Heart left ventricle (tissue), 16 donors: ENCODE results near the gene NUDC. TPM values are rescaled to one million over a fixed set of nuclear protein-coding genes. Genes with fewer than 3 reads are reported as not detected.
"Not testable (repeated sequence)": the region's sequence is repeated elsewhere in the genome, so short reads cannot be mapped to it uniquely, and the experiment has no call there.

Experiments
- ATAC-seq, 4 donors: fragments of 200-7000 bp; cut with Tn5 transposase; one replicate each; pipeline ENCODE4 v1.9.1; 2020 to 2022; ENCODE audit warnings: moderate library complexity in 4 of 4, mild to moderate bottlenecking in 3 of 4, moderate number of reproducible peaks in 1 of 4
- DNase-seq, 5 donors: peaks; one replicate each; pipeline ENCODE4 v3.0.0-alpha.2; 2020
- H3K27ac ChIP-seq, 12 donors: fragments of 200-600 bp; sonication (generic) in 4 of 12; one replicate each; pipeline versions ENCODE4 v1.5.0 to v1.8.0; 2016 to 2022; ENCODE audit warnings: mild to moderate bottlenecking in 2 of 12
- H3K27me3 ChIP-seq, 9 donors: fragments of 200-600 bp; sonication (generic) in 2 of 9; one replicate each; pipeline versions ENCODE4 v1.5.1 to v1.8.0; 2016 to 2022; ENCODE audit warnings: mild to moderate bottlenecking in 3 of 9
- H3K36me3 ChIP-seq, 9 donors: fragments of 200-600 bp; sonication (generic) in 2 of 9; one replicate each; pipeline versions ENCODE4 v1.5.0 to v1.8.0; 2018 to 2022; ENCODE audit warnings: mild to moderate bottlenecking in 2 of 9
- H3K4me1 ChIP-seq, 12 donors: fragments of 200-600 bp; sonication (generic) in 4 of 12; one replicate each; pipeline versions ENCODE4 v1.5.0 to v1.8.0; 2016 to 2022; ENCODE audit warnings: mild to moderate bottlenecking in 3 of 12
- H3K4me3 ChIP-seq, 12 donors: fragments of 200-600 bp; sonication (generic) in 4 of 12; one replicate each; pipeline versions ENCODE4 v1.5.0 to v1.8.0; 2017 to 2022; ENCODE audit warnings: mild to moderate bottlenecking in 9 of 12, moderate library complexity in 4 of 12
- H3K9me3 ChIP-seq, 12 donors: fragments of 200-600 bp; sonication (generic) in 4 of 12; one replicate each; pipeline versions ENCODE4 v1.5.0 to v1.8.0; 2016 to 2022; ENCODE audit warnings: mild to moderate bottlenecking in 1 of 12
- CTCF ChIP-seq, 12 donors: fragments of 200-600 bp; sonication (generic) in 4 of 12; IDR thresholded peaks; one replicate each; pipeline versions ENCODE4 v1.5.0 to v1.8.0; 2018 to 2022; ENCODE audit warnings: antibody characterized with exemption in 12 of 12, mild to moderate bottlenecking in 5 of 12
- POLR2A ChIP-seq, 2 donors: fragments of 450-650 bp; IDR thresholded peaks; one replicate each; pipeline ENCODE4 v1.6.1; 2017; ENCODE audit warnings: antibody characterized with exemption in 2 of 2, mild to moderate bottlenecking in 2 of 2, moderate library complexity in 2 of 2
- WGBS, 4 donors: extraction: QIAGEN DNeasy Blood & Tissue Kit in 2 of 4; methylation state at CpG; one replicate each; pipeline versions ENCODE4 v1.1.5 to v1.1.7; 2013 to 2018; 5-methylcytosine and 5-hydroxymethylcytosine counted together
- intact Hi-C, 10 donors: fragments of 100-400 bp; cut with DNase I; formaldehyde crosslinking; loops; one replicate each; pipeline versions ENCODE4 v1.11.1 to v1.14.2; 2022
- long read RNA-seq, 3 donors: library from polyadenylated mRNA; unstranded; transcript quantifications; one replicate each; pipeline ENCODE4 v2.0.0, GENCODE V29; 2020 to 2021
- polyA plus RNA-seq, 2 donors: library from polyadenylated mRNA; stranded (reverse); fragments of 200-250 nt; gene quantifications; one replicate each; pipeline ENCODE4 v1.2.3, GENCODE V29; 2013
- total RNA-seq, 9 donors: library from RNA; depleted of rRNA in 2 of 9; stranded (reverse); fragments of >200 nt in 2 of 9; fragmentation: NEBNext Ultra II Directional in 3 of 9; extraction: Animal tissue kit (Norgen Biotek cat#: 25700) in 3 of 9; gene quantifications; one replicate each; pipeline versions ENCODE4 v1.1.0 to v1.2.4, GENCODE V29; 2016 to 2023
- donor health status: ischemic (EF 13 %, LVEDD 7.1; RV severe dilation, severe dysfunction).
- donor health status: healthy with polysubstance abuse.
- donor health status: DM: no; HTN: yes; CAD: no.
- donor health status: DM: no; HTN: no; CAD: no.
- donor health status: ischemic (EF 25% LVEDD 6.9; RV normal size, moderate dysfunction).
- donor health status: ischemic (EF 25% LVEDD 5.7; RV mildly dilated, moderate dysfunction).
- donor health status: healthy.
- donor health status: DM: yes; HTN: yes; CAD: no.
- donor health status: ischemic (EF 35%, LVEDD 5.7; RV mildly dilated, moderate dysfunction).
- donor health status: nonischemic (EF 11% LVEDD 7.7; RV severe dilation, severe dysfunction).
- donor health status: DM: yes; HTN: yes; CAD: no.
- donor health status: PGD.
- donor health status: ischemic (EF 29% LVEDD 5.4; RV normal size, mild dysfunction).
- donor health status: nonischemic (EF 23%, LVEDD 6.1; RV moderate dilation, normal function).

Gene NUDC
- total RNA-seq (10 to 100 TPM; 53.6 to 78.6 (median 57.4) TPM), polyA plus RNA-seq (10 to 100 TPM; 69.7 to 99.6 TPM)
- long read RNA-seq, donor 1, transcript NUDC-201 (9 exons, 1,800 nt): major isoform, 235 of 247 reads
- long read RNA-seq, donor 1, partial matches to known transcripts: 3 of 247 reads
- long read RNA-seq, donor 1, other reads (novel, unspliced or antisense): 8 of 247 reads
- long read RNA-seq, donor 2, transcript NUDC-201 (9 exons, 1,800 nt): major isoform, 1,157 of 1,210 reads
- long read RNA-seq, donor 2, partial matches to known transcripts: 9 of 1,210 reads
- long read RNA-seq, donor 2, other reads (novel, unspliced or antisense): 44 of 1,210 reads
- long read RNA-seq, donor 3, transcript NUDC-201 (9 exons, 1,800 nt): major isoform, 230 of 249 reads
- long read RNA-seq, donor 3, partial matches to known transcripts: 6 of 249 reads
- long read RNA-seq, donor 3, other reads (novel, unspliced or antisense): 13 of 249 reads

GRCh38 chr1:26921540-26922430 lies at the start of gene NUDC:
Gene NUDC, plus strand, starts transcription at chr1:26921743. Its CDS starts 106 bp downstream, at chr1:26921849.
- Histone ChIP-seq H3K27me3 (no peaks in the 10 kb centered on the region), H3K36me3 (peaks cover 0 to 37% (median 31%) of the 10 kb centered on the region in 9 donors), H3K4me3 (peak within 1 kb of the TSS; percentile 80 to 100 (median 96)), H3K27ac (peak within 1 kb of the TSS in 11 of 12 donors; percentile 72 to 94 (median 89)), H3K9me3 (no peaks in the 10 kb centered on the region), H3K4me1 (peaks cover 0 to 25% (median 17%) of the 10 kb centered on the region in 12 donors)
- WGBS, 4 donors: 1% methylated on average over 37 to 83 of the region's 83 CpGs
- DNase-seq (peak; percentile 97 to 98 (median 98)), ATAC-seq (peak; percentile 99 to 100 (median 99))
- TF ChIP-seq CTCF (IDR thresholded peaks at IDR 0.05): peak in 1 of 12 donors; percentile 2
- TF ChIP-seq POLR2A (IDR thresholded peaks at IDR 0.05): peak in 1 of 2 donors; percentile 91
- intact Hi-C loops: loop anchor here in 1 of 10 donors (2.0 kb wide), 1 partner anchor 15 kb away; no protein-coding TSS in a partner anchor

GRCh38 chr1:26873097-26873496 lies 48.4 kb upstream of the NUDC start:
- peaks cover 0 to 35% (median 17%) of the 10 kb centered on the region in 9 donors for H3K36me3 ChIP-seq
- H3K27ac ChIP-seq, H3K27me3 ChIP-seq, H3K4me3 ChIP-seq, H3K4me1 ChIP-seq, H3K9me3 ChIP-seq, DNase-seq, ATAC-seq: not testable (repeated sequence)
- 70 to 82% (median 79%) methylated on average over 2 of the region's 2 CpGs for WGBS, 4 donors
- intact Hi-C loops: loop anchor here in 2 of 10 donors (10.0 kb wide), 2 partner anchors 268 to 378 kb away; no protein-coding TSS in a partner anchor

- no peaks in the 10 kb centered on the region for H3K27me3 ChIP-seq
- DNase-seq: no peak
- ATAC-seq: no peak
- H3K4me3 ChIP-seq: no peak overlapping the region
- TF ChIP-seq POLR2A (IDR thresholded peaks at IDR 0.05) (no peak), CTCF (IDR thresholded peaks at IDR 0.05) (no peak)
- 71 to 84% (median 81%) methylated on average over 4 of the region's 4 CpGs for WGBS, 4 donors
- no peak overlapping the region for H3K27ac ChIP-seq
- H3K36me3 ChIP-seq: peaks cover 0 to 53% (median 35%) of the 10 kb centered on the region in 9 donors
- intact Hi-C loops: loop anchor here (5.0 to 10.0 kb wide), 7 partner anchors 63 to 380 kb away; no protein-coding TSS in a partner anchor
- H3K9me3 ChIP-seq: no peaks in the 10 kb centered on the region
- H3K4me1 ChIP-seq: peaks cover 0 to 7% (median 0%) of the 10 kb centered on the region in 12 donors
Measured at GRCh38 chr1:26874896-26875295, 46.6 kb upstream of the NUDC start.

- Histone ChIP-seq H3K36me3 (peaks cover 0 to 77% (median 60%) of the 10 kb centered on the region in 9 donors), H3K27ac (no peak overlapping the region), H3K9me3 (no peaks in the 10 kb centered on the region), H3K4me3 (no peak overlapping the region), H3K27me3 (no peaks in the 10 kb centered on the region), H3K4me1 (peaks cover 0 to 7% (median 0%) of the 10 kb centered on the region in 12 donors)
- DNase-seq: no peak
- TF ChIP-seq CTCF (IDR thresholded peaks at IDR 0.05): no peak
- ATAC-seq: no peak
- intact Hi-C loops: loop anchor here (2.0 to 10.0 kb wide), 8 partner anchors 25 to 383 kb away; no protein-coding TSS in a partner anchor
- 68 to 83% (median 79%) methylated on average over 2 of the region's 2 CpGs for WGBS, 4 donors
Measured at GRCh38 chr1:26877326-26877725, 44.2 kb upstream of the NUDC start.
